RWPE2 (cell line): ENCODE results near the gene COL28A1.

ENCODE experiments used
- ATAC-seq: fragments of 200-7000 bp; cut with Tn5 transposase; 3 replicates; pipeline ENCODE4 v1.9.1; 2021; ENCODE audit warnings: low read depth
- DNase-seq: peaks from one replicate; pipeline ENCODE4 v3.0.0-alpha.2; 2020; ENCODE audit warnings: low spot score
- H3K27ac ChIP-seq: fragments of 450-650 bp; 2 replicates; pipeline ENCODE4 v1.5.1; 2017; ENCODE audit warnings: mild to moderate bottlenecking; ENCODE audit not compliant: poor library complexity, severe bottlenecking
- H3K27me3 ChIP-seq: fragments of 250-450 bp; sonication (Bioruptor Pico); 2 replicates; pipeline ENCODE4 v1.5.1; 2021; ENCODE audit warnings: mild to moderate bottlenecking, moderate library complexity; ENCODE audit not compliant: insufficient read depth, poor library complexity, severe bottlenecking
- H3K36me3 ChIP-seq: fragments of 250-450 bp; sonication (Bioruptor Pico); 2 replicates; pipeline ENCODE4 v1.5.1; 2020; ENCODE audit warnings: low read depth, mild to moderate bottlenecking, moderate library complexity
- H3K4me1 ChIP-seq: fragments of 250-450 bp; sonication (Bioruptor Pico); 2 replicates; pipeline ENCODE4 v1.5.1; 2021; ENCODE audit warnings: mild to moderate bottlenecking, moderate library complexity; ENCODE audit not compliant: insufficient read depth, poor library complexity, severe bottlenecking
- H3K4me3 ChIP-seq: fragments of 250-450 bp; sonication (Bioruptor Pico); 2 replicates; pipeline ENCODE4 v1.5.1; 2021; ENCODE audit warnings: mild to moderate bottlenecking, moderate library complexity; ENCODE audit not compliant: severe bottlenecking
- H3K9me3 ChIP-seq: fragments of 250-450 bp; sonication (Bioruptor Pico); 2 replicates; pipeline ENCODE4 v1.5.1; 2021; ENCODE audit warnings: mild to moderate bottlenecking, moderate library complexity; ENCODE audit not compliant: severe bottlenecking
- TF ChIP-seq, protein P1 (sequence below): fragments of 450-650 bp; IDR thresholded peaks from one replicate; pipeline ENCODE4 v1.5.1; 2017; ENCODE audit warnings: mild to moderate bottlenecking, moderate library complexity; ENCODE audit not compliant: poor library complexity, severe bottlenecking

Gene COL28A1

DNA sequence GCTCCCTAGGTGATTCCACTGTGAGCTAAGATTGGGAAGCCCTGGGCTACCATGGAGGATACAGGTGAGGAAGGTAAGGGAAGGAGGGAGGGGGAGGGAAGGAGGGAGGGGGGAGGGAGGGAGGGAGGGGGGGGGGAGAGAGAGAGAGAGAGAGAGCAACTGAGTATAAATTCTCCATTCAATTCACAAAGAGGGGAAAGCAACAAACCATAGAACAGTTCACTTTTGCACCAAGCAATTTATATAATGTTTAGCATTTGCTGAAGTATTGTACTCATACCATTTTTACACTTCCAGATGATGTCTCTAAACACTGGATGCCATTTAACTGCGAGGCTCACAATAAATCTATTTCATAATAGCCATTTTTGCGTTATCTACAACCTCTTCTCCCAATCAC, 118.3 kb downstream of the COL28A1 start:
- DNase-seq = no peak
- Histone ChIP-seq H3K9me3 (no peaks in the 10 kb centered on the region), H3K36me3 (no peaks in the 10 kb centered on the region), H3K4me1 (no peaks in the 10 kb centered on the region), H3K27ac (no peak overlapping the region), H3K27me3 (no peaks in the 10 kb centered on the region), H3K4me3 (no peak overlapping the region)
- TF ChIP-seq, protein P1, sequence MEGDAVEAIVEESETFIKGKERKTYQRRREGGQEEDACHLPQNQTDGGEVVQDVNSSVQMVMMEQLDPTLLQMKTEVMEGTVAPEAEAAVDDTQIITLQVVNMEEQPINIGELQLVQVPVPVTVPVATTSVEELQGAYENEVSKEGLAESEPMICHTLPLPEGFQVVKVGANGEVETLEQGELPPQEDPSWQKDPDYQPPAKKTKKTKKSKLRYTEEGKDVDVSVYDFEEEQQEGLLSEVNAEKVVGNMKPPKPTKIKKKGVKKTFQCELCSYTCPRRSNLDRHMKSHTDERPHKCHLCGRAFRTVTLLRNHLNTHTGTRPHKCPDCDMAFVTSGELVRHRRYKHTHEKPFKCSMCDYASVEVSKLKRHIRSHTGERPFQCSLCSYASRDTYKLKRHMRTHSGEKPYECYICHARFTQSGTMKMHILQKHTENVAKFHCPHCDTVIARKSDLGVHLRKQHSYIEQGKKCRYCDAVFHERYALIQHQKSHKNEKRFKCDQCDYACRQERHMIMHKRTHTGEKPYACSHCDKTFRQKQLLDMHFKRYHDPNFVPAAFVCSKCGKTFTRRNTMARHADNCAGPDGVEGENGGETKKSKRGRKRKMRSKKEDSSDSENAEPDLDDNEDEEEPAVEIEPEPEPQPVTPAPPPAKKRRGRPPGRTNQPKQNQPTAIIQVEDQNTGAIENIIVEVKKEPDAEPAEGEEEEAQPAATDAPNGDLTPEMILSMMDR = no peak
- no peak for ATAC-seq

DNA sequence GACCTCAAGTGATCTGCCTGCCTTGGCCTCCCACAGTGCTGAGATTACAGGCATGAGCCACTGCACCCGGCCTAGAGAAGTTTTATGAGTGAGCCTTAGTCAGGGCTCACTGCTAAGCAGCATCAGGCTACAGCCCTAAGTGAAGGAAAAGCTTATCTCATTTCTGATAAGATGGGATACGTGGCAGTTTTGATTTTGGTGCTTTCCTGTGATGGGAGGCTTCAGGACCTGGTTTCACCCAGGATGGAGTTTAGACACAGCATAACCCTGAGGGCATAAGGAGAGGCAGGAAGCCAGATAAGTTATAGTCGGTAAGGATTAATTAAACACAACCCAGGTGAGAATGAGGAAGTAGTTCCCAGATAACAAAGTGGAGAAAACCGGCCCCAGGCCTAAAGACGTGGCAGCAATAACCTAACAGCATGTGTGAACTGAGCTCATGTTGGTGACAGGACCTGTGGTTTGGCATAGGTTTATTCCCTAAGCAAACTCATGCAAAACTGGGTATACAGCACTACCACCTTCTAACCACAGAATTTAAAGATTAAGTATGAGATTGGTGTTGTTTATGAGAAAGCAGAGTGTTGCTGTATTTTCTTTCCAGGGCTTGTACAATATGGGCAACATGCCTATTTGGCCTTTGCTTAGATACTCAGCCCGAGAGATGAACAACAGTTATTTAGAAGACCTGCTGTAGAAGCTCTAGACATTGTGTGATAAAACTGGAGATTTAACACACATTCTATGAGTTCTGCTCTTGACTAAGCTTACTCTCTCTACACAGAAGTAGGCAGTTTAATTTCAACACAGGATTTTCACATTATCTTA, 119.4 kb downstream of the COL28A1 start:
- no peak overlapping the region for H3K27ac ChIP-seq
- H3K9me3 ChIP-seq = no peaks in the 10 kb centered on the region
- H3K36me3 ChIP-seq = no peaks in the 10 kb centered on the region
- ATAC-seq = peak; percentile 46
- no peak overlapping the region for H3K4me3 ChIP-seq
- no peaks in the 10 kb centered on the region for H3K27me3 ChIP-seq
- TF ChIP-seq, protein P1 = no peak
- H3K4me1 ChIP-seq = no peaks in the 10 kb centered on the region
- DNase-seq = no peak

DNA sequence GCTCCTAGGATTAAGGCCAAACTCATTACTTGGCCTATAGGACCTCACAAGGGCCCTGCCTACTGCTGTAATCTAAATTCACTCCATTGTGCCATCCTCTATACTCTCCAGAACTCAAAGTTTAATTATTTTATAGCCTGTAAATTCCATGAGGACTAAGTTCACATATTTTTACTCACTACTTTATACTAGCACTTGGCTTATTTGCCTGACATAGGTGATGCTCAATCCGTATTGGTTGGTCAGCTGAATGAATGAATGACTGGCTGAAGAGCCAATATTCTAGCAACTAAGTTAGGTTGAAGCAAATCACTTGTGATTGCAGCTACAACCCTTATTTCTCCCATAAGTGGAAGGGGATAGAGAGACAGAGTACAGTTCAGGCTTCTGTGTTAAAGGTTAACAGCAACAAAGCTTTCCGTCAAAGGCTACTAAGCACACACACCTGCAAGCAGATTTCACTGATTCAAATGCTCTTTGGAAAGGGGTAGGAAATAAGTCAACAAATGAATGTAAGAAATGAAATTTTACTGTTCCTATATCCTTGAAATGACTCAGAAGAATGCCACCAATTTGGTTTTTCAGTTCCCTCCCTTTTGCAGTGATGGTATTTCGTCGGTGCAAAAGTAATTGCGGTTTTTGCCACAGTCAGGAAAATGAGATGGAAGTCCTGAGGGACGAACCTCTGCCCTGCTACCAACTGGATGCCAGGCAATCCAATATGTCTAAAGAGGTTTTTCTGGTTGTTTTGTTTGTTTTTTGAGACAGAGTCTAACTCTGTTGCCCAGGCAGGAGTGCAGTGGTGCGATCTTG, 120.7 kb downstream of the COL28A1 start:
- Histone ChIP-seq H3K27ac (no peak overlapping the region), H3K4me1 (no peaks in the 10 kb centered on the region), H3K27me3 (no peaks in the 10 kb centered on the region), H3K4me3 (no peak overlapping the region), H3K36me3 (no peaks in the 10 kb centered on the region), H3K9me3 (no peaks in the 10 kb centered on the region)
- no peak for ATAC-seq
- TF ChIP-seq, protein P1 = no peak
- DNase-seq = no peak

DNA sequence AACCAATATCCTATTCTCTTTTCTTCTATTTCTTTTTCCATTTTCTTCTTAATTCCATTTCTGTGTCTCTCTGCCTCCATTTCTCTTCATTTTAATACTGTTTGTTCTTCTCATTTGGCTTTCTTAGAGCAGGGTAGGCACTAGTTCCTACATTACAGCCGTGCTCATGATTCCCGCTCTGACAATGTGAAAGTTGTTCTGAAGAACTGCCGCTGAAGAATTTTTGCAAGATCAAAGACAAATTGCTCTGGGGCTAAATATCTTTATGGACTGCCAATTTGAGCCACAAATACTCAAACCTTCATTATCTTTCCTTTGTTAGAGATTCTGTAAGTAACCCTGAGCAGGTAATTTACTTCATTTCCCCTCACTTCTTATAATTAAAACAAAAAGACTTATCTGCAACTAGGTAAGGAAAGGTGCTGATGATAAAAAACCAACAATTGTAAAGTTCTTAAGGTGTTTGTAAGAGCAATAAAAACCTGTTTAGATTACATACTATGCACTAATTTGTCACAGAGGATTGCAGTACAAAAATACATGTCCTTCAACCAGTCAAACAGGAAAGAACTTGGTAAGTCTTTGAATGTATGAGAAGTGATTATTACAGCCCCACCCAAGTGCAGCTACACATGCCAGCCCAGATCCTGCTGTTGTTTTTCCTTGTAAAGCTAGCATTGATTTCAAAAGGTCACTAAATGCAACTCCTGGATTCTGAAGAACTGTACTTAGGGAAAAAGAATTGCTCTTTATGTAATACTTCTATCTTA, 127.5 kb downstream of the COL28A1 start:
- TF ChIP-seq, protein P1 = no peak
- DNase-seq (no peak), ATAC-seq (no peak)
- Histone ChIP-seq H3K4me3 (no peak overlapping the region), H3K4me1 (no peaks in the 10 kb centered on the region), H3K27me3 (no peaks in the 10 kb centered on the region), H3K27ac (no peak overlapping the region), H3K36me3 (no peaks in the 10 kb centered on the region), H3K9me3 (no peaks in the 10 kb centered on the region)
